ENCODE data around the gene C1QL1.

DNA sequence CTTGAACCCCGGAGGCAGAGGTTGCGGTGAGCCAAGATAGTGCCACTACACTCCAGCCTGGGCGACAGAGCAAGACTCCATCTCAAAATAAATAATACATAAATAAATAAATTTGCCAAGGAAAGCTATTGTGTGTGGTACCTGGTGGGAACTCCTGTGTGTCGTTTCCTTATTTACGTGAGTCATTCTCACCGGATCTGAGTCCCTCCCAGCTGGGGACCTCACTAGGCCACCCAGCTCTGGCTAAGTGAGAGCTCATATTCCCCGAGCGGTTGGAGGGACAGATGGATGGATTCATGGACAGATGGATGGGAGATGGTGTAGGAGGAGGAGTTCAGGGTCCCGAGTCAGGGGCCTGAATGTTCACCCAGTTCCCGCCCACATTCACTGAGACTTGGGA is 22.9 kb upstream of the C1QL1 start:
- TF ChIP-seq POLR2A (IDR thresholded peaks at IDR 0.05; ENCODE audit: low read depth, low read length) (no peak), GATA2 (IDR thresholded peaks at IDR 0.05; ENCODE audit: insufficient read depth, insufficient read length, low read depth, low read length) (no peak), FOS (IDR thresholded peaks at IDR 0.05; ENCODE audit: borderline replicate concordance, insufficient read depth, low read length) (no peak), EZH2 (IDR thresholded peaks at IDR 0.05; ENCODE audit: borderline replicate concordance, low read depth, low read length, severe bottlenecking) (no peak), POLR2AphosphoS5 (IDR thresholded peaks at IDR 0.05; ENCODE audit: insufficient read depth, low read depth, low read length) (no peak)
- TF ChIP-seq, protein P1, sequence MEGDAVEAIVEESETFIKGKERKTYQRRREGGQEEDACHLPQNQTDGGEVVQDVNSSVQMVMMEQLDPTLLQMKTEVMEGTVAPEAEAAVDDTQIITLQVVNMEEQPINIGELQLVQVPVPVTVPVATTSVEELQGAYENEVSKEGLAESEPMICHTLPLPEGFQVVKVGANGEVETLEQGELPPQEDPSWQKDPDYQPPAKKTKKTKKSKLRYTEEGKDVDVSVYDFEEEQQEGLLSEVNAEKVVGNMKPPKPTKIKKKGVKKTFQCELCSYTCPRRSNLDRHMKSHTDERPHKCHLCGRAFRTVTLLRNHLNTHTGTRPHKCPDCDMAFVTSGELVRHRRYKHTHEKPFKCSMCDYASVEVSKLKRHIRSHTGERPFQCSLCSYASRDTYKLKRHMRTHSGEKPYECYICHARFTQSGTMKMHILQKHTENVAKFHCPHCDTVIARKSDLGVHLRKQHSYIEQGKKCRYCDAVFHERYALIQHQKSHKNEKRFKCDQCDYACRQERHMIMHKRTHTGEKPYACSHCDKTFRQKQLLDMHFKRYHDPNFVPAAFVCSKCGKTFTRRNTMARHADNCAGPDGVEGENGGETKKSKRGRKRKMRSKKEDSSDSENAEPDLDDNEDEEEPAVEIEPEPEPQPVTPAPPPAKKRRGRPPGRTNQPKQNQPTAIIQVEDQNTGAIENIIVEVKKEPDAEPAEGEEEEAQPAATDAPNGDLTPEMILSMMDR (IDR thresholded peaks at IDR 0.05; ENCODE audit: extremely low read depth in 1 of 2, insufficient read depth in 1 of 2, low read depth in 1 of 2, low read length in 2 of 2), result no peak
- TF ChIP-seq, protein P2, sequence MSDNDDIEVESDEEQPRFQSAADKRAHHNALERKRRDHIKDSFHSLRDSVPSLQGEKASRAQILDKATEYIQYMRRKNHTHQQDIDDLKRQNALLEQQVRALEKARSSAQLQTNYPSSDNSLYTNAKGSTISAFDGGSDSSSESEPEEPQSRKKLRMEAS (IDR thresholded peaks at IDR 0.05; ENCODE audit: insufficient read depth, insufficient read length), result no peak
